HFF-Myc (cell line): ENCODE data around the gene ACRV1.
"Not testable (repeated sequence)": the region's sequence is repeated elsewhere in the genome, so short reads cannot be mapped to it uniquely, and the experiment has no call there.

ENCODE experiments used
- DNase-seq: peaks from one replicate; pipeline ENCODE4 v3.0.0-alpha.2; 2011; ENCODE audit warnings: low read depth; ENCODE audit errors: extremely low read depth
- H3K4me3 ChIP-seq: replicated peaks from 2 replicates; pipeline ENCODE4 v1.5.1; 2011; ENCODE audit warnings: low read depth, mild to moderate bottlenecking, control low read depth, low read length
- CTCF ChIP-seq: IDR thresholded peaks from 2 replicates; pipeline ENCODE4 v1.5.1; 2012; ENCODE audit warnings: mild to moderate bottlenecking, low read depth, low read length, control low read depth; ENCODE audit errors: missing control alignments

ACRV1 gene

GRCh38 chr11:125680747-125681146 is at the start of gene ACRV1:
TSS of gene ACRV1 (minus strand) at chr11:125680847. CDS start at chr11:125680780, 67 bp downstream.
- TF ChIP-seq CTCF, result no peak
- DNase-seq, result no peak
- H3K4me3 ChIP-seq, result no peak within 1 kb of the TSS

- DNase-seq, result no peak
- TF ChIP-seq CTCF, result no peak
- H3K4me3 ChIP-seq, result no peak overlapping the region
These were observed 48.3 kb upstream of the ACRV1 start for GRCh38 chr11:125728969-125729368.

- no peak for TF ChIP-seq CTCF
- no peak overlapping the region for H3K4me3 ChIP-seq
- DNase-seq, result no peak
These were observed 43.5 kb upstream of the ACRV1 start for GRCh38 chr11:125724125-125724524.

- TF ChIP-seq CTCF, result no peak
These were observed 40.1 kb upstream of the ACRV1 start for GRCh38 chr11:125720781-125721180.

GRCh38 chr11:125704686-125705085 is 24.0 kb upstream of the ACRV1 start:
- DNase-seq, H3K4me3 ChIP-seq: not testable (repeated sequence)

More at GRCh38 chr11:125720781-125721180, 40.1 kb upstream of the ACRV1 start:
- no peak overlapping the region for H3K4me3 ChIP-seq
- DNase-seq, result no peak

GRCh38 chr11:125701858-125702621 is 21.4 kb upstream of the ACRV1 start:
- H3K4me3 ChIP-seq, result no peak overlapping the region
- no peak for TF ChIP-seq CTCF
- no peak for DNase-seq

- no peak for DNase-seq
- H3K4me3 ChIP-seq, result no peak overlapping the region
- no peak for TF ChIP-seq CTCF
These were observed 20.5 kb upstream of the ACRV1 start for GRCh38 chr11:125701018-125701610.
